WTC11 (cell line): Measurements from ENCODE around the gene OGFOD3.

ENCODE experiments used
- CTCF ChIP-seq: fragments of 200-600 bp; IDR thresholded peaks from 2 replicates; pipeline ENCODE4 v1.8.0; 2022; ENCODE audit warnings: antibody characterized with exemption
- E2F5 ChIP-seq: sonication (generic); formaldehyde crosslinking; IDR thresholded peaks from 2 replicates; pipeline ENCODE4 v1.8.1; 2022; ENCODE audit warnings: mild to moderate bottlenecking, moderate library complexity, missing genetic modification reagents
- IRF2 ChIP-seq: sonication (generic); formaldehyde crosslinking; IDR thresholded peaks from 2 replicates; pipeline ENCODE4 v1.8.0; 2022; ENCODE audit warnings: low read depth, missing genetic modification reagents, borderline replicate concordance
- JUN ChIP-seq: sonication (generic); formaldehyde crosslinking; IDR thresholded peaks from 2 replicates; pipeline ENCODE4 v1.8.0; 2023; ENCODE audit warnings: mild to moderate bottlenecking, missing genetic modification reagents
- NR1H2 ChIP-seq: sonication (generic); formaldehyde crosslinking; IDR thresholded peaks from 2 replicates; pipeline ENCODE4 v1.9.0; 2021; ENCODE audit warnings: mild to moderate bottlenecking, moderate library complexity, missing genetic modification reagents
- PREB ChIP-seq: sonication (generic); formaldehyde crosslinking; IDR thresholded peaks from 2 replicates; pipeline ENCODE4 v1.8.1; 2022; ENCODE audit warnings: mild to moderate bottlenecking, missing genetic modification reagents, moderate library complexity, borderline replicate concordance
- ZNF121 ChIP-seq: sonication (generic); formaldehyde crosslinking; IDR thresholded peaks from 2 replicates; pipeline ENCODE4 v1.8.0; 2023; ENCODE audit warnings: missing genetic modification reagents
- TF ChIP-seq, protein P1 (sequence below): sonication (generic); formaldehyde crosslinking; IDR thresholded peaks from 2 replicates; pipeline ENCODE4 v1.8.0; 2022; ENCODE audit warnings: mild to moderate bottlenecking, missing genetic modification reagents
- TF ChIP-seq, protein P2 (sequence below): sonication (generic); formaldehyde crosslinking; IDR thresholded peaks from 2 replicates; pipeline ENCODE4 v1.8.0; 2022; ENCODE audit warnings: mild to moderate bottlenecking, missing genetic modification reagents

DNA sequence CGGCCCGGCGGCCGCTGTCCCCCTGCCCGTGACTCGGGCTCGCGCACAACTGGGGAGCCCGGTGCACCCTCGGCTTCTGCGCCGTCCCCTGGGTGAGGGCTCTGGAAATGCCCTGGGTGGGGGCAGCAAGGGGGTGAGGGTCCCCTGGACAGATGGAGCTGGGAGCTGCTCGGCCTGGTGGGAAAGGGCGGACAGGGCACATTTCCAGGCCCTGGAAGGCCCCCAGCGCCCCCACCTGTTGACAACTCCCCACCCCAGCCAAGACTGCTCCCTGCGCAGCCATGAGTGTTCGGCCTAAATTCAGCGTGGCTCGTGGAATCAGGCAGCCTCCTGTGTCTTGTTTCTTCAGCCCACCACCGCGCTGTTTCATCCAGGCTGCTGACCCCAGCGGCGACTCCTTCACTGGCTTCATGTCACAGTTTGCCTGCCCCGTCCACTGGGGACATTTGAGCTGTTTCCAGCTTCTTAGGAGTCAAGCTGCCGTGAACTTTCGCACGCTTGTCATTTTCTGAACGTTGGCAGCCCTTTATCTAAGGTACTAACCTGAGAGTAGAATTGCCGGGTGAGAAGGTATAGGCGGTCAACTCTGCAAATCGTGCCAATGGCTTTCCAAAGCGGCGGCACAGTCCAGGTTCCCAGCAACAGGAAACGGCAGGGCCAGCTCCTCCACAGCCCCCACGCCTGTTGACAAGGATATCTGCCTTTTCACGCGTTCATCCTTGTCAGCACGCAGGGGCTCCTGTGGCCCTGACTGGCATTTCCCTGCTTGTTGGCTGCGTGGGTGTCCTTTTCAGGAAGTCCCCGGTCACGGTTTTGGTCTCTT, 45.9 kb downstream of the OGFOD3 start:
- TF ChIP-seq IRF2 (CRISPR knock-in tag) = no peak
- TF ChIP-seq PREB (CRISPR knock-in tag) = no peak
- TF ChIP-seq CTCF = no peak
- TF ChIP-seq NR1H2 = no peak
- no peak for TF ChIP-seq E2F5 (CRISPR knock-in tag)
- no peak for TF ChIP-seq ZNF121
- TF ChIP-seq, protein P1, sequence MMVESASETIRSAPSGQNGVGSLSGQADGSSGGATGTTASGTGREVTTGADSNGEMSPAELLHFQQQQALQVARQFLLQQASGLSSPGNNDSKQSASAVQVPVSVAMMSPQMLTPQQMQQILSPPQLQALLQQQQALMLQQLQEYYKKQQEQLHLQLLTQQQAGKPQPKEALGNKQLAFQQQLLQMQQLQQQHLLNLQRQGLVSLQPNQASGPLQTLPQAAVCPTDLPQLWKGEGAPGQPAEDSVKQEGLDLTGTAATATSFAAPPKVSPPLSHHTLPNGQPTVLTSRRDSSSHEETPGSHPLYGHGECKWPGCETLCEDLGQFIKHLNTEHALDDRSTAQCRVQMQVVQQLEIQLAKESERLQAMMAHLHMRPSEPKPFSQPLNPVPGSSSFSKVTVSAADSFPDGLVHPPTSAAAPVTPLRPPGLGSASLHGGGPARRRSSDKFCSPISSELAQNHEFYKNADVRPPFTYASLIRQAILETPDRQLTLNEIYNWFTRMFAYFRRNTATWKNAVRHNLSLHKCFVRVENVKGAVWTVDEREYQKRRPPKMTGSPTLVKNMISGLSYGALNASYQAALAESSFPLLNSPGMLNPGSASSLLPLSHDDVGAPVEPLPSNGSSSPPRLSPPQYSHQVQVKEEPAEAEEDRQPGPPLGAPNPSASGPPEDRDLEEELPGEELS = 0 out of 2 replicates have a peak, but pooled peaks have one; percentile 4
- no peak for TF ChIP-seq JUN
- TF ChIP-seq, protein P2, sequence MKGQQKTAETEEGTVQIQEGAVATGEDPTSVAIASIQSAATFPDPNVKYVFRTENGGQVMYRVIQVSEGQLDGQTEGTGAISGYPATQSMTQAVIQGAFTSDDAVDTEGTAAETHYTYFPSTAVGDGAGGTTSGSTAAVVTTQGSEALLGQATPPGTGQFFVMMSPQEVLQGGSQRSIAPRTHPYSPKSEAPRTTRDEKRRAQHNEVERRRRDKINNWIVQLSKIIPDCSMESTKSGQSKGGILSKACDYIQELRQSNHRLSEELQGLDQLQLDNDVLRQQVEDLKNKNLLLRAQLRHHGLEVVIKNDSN (CRISPR knock-in tag) = no peak
